Measurements from ENCODE around the gene KLF18. TPM values are rescaled to one million over a fixed set of nuclear protein-coding genes. Genes with fewer than 3 reads are reported as not detected.
"Not testable (repeated sequence)": the region's sequence is repeated elsewhere in the genome, so short reads cannot be mapped to it uniquely, and the experiment has no call there.

KLF18 gene
- total and polyA plus RNA-seq, 5 donors: not detected

DNA sequence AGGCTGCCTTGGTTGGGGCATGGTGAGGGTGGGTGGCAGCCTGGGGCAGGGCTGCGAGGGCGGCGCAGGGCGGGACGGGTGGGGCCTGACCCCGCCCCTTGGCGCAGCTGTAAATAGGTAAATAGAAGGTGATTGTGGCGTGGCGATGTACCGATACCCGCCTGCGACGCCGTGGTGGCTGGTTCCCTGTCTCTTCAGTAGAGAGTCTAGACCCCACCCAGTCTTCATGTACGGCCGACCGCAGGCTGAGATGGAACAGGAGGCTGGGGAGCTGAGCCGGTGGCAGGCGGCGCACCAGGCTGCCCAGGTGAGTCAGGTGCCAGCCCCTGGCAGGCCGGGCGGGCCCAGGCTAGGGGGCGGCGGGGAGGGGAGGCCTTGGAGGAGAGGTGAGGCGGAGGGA, 22.7 kb downstream of the KLF18 start, which contains the start of gene KLF17:
Gene KLF17, plus strand, starts transcription at position 140 of the 400 bp plus-strand sequence. Its CDS starts 87 bp downstream, at position 227.
- Histone ChIP-seq H3K4me1 (ENCODE audit: control insufficient read depth, insufficient read depth, low read length) (no peaks in the 10 kb centered on the region), H3K4me3 (ENCODE audit: low read length) (no peak within 1 kb of the TSS), H3K27me3 (ENCODE audit: control insufficient read depth, insufficient read depth) (no peaks in the 10 kb centered on the region), H3K27ac (ENCODE audit: low read length) (no peak within 1 kb of the TSS), H3K9me3 (ENCODE audit: control insufficient read depth, low read length) (no peaks in the 10 kb centered on the region)
- WGBS: 95% methylated on average over 25 of the region's 25 CpGs
- no peak for DNase-seq
- no peak for ATAC-seq
- intact Hi-C loops (cut with DNase I): no loop called here

GRCh38 chr1:44117272-44117671, 24.2 kb downstream of the KLF18 start:
- H3K9me3 ChIP-seq (ENCODE audit: control insufficient read depth, low read length); H3K4me1 ChIP-seq (ENCODE audit: control insufficient read depth, insufficient read depth, low read length); intact Hi-C loops (cut with DNase I); ATAC-seq; H3K27me3 ChIP-seq (ENCODE audit: control insufficient read depth, insufficient read depth); H3K4me3 ChIP-seq (ENCODE audit: low read length); H3K27ac ChIP-seq (ENCODE audit: low read length); DNase-seq: not testable (repeated sequence)
- 97% methylated on average over 10 of the region's 10 CpGs for WGBS

DNA sequence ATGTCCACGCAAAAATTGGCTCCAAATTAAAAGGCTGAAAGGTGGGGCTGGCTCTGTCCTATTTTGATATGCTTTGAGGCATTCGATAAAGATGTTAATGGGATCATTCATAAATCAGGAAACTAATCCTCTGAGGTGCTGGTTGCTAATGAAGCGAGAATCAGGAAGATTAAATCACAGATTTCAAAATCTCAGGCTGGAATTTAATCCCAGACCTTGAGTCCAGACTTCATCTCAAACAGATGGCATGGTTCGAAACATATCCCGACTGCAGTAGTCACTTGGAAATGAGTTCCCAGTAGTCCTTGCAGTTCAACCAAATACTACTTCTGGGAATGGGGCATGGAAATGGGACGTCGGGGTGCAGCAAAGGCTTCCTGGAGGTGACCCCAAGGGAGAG, 27.3 kb downstream of the KLF18 start:
- DNase-seq: no peak
- no peak overlapping the region for H3K27ac ChIP-seq (ENCODE audit: low read length)
- H3K27me3 ChIP-seq (ENCODE audit: control insufficient read depth, insufficient read depth): no peaks in the 10 kb centered on the region
- H3K4me3 ChIP-seq (ENCODE audit: low read length): no peak overlapping the region
- H3K9me3 ChIP-seq (ENCODE audit: control insufficient read depth, low read length): no peaks in the 10 kb centered on the region
- intact Hi-C loops (cut with DNase I): no loop called here
- whole genome bisulfite sequencing: 82% methylated on average over 7 of the region's 7 CpGs
- no peak for ATAC-seq
- H3K4me1 ChIP-seq (ENCODE audit: control insufficient read depth, insufficient read depth, low read length): no peaks in the 10 kb centered on the region

DNA sequence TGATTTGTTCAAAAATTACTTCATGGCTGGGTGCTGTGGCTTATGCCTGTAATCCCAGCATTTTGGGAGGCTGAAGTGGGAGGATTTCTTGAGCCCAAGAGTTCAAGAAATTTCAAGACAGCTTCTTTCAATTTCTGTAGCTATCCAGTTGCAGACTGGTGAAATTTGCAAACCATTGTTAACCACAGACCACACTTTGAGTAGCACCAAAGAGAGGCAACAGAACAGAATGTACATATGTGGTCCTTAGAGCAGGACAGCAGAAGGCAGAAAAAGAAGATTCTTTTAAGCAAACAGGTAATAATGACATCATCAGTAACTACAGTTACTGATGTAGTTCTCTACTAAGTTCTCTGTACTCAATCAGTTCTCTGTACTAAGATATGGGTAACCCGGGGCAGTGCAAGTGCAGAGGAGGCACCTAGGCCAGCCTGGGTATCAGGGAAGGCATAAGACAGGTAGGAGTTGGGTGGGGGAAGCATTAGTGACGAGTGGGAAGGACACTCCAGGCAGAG, 28.3 kb downstream of the KLF18 start:
- no peak for DNase-seq
- intact Hi-C loops (cut with DNase I): no loop called here
- H3K27me3 ChIP-seq (ENCODE audit: control insufficient read depth, insufficient read depth): no peaks in the 10 kb centered on the region
- WGBS: 63% methylated on average over 2 of the region's 2 CpGs
- H3K27ac ChIP-seq (ENCODE audit: low read length): no peak overlapping the region
- ATAC-seq: no peak
- H3K9me3 ChIP-seq (ENCODE audit: control insufficient read depth, low read length): no peaks in the 10 kb centered on the region
- no peaks in the 10 kb centered on the region for H3K4me1 ChIP-seq (ENCODE audit: control insufficient read depth, insufficient read depth, low read length)
- no peak overlapping the region for H3K4me3 ChIP-seq (ENCODE audit: low read length)

DNA sequence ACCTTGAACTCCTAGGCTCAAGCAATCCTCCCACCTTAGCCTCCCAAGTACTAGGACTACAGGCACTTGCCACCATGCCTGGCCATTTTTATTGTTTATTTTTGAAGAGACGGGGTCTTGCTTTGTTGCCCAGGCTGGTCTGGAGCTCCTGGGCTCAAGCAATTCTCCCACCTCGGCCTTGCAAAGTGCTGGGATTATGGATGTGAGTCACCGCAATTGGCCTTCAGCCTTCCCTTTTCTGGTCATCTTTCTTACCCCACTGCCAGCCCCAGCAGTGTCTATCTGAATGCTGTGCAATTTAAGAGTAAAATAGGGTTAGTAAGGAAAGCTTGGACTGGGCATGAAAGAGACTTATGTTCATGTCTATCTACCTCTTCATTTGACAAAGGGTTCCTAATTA, 28.9 kb downstream of the KLF18 start:
- Histone ChIP-seq H3K4me1 (ENCODE audit: control insufficient read depth, insufficient read depth, low read length) (no peaks in the 10 kb centered on the region), H3K4me3 (ENCODE audit: low read length) (no peak overlapping the region), H3K27ac (ENCODE audit: low read length) (no peak overlapping the region), H3K9me3 (ENCODE audit: control insufficient read depth, low read length) (no peaks in the 10 kb centered on the region), H3K27me3 (ENCODE audit: control insufficient read depth, insufficient read depth) (no peaks in the 10 kb centered on the region)
- DNase-seq: no peak
- 83% methylated on average over 3 of the region's 3 CpGs for WGBS
- intact Hi-C loops (cut with DNase I): no loop called here
- no peak for ATAC-seq

GRCh38 chr1:44111861-44112260, 29.6 kb downstream of the KLF18 start:
- no peaks in the 10 kb centered on the region for H3K9me3 ChIP-seq (ENCODE audit: control insufficient read depth, low read length)
- no peak overlapping the region for H3K27ac ChIP-seq (ENCODE audit: low read length)
- no peak overlapping the region for H3K4me3 ChIP-seq (ENCODE audit: low read length)
- ATAC-seq (no peak), DNase-seq (no peak)
- intact Hi-C loops (cut with DNase I): no loop called here
- no peaks in the 10 kb centered on the region for H3K27me3 ChIP-seq (ENCODE audit: control insufficient read depth, insufficient read depth)
- WGBS: 83% methylated on average over 4 of the region's 4 CpGs
- no peaks in the 10 kb centered on the region for H3K4me1 ChIP-seq (ENCODE audit: control insufficient read depth, insufficient read depth, low read length)

DNA sequence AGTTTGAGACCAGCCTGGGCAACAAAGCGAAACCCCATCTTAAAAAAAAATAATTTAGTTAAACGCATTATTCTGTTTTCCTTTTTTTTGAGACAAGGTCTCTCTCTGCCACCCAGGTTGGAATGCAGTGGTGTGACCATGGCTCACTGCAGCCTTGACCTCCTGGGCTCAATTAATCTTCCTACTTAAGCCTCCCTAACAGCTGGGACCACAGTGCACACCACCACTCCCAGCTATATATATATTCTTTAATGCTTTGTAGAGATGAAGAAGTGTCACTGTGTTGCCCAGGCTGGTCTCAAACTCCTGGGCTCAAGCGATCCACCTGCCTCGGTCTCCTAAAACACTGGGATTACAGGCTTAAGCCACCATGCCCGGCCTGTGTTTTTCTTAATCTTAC, 30.5 kb downstream of the KLF18 start:
- no peaks in the 10 kb centered on the region for H3K27me3 ChIP-seq (ENCODE audit: control insufficient read depth, insufficient read depth)
- DNase-seq (no peak), ATAC-seq (no peak)
- WGBS: 93% methylated on average over 5 of the region's 5 CpGs
- intact Hi-C loops (cut with DNase I): no loop called here
- no peak overlapping the region for H3K27ac ChIP-seq (ENCODE audit: low read length)
- no peak overlapping the region for H3K4me3 ChIP-seq (ENCODE audit: low read length)
- H3K4me1 ChIP-seq (ENCODE audit: control insufficient read depth, insufficient read depth, low read length): no peaks in the 10 kb centered on the region
- no peaks in the 10 kb centered on the region for H3K9me3 ChIP-seq (ENCODE audit: control insufficient read depth, low read length)

DNA sequence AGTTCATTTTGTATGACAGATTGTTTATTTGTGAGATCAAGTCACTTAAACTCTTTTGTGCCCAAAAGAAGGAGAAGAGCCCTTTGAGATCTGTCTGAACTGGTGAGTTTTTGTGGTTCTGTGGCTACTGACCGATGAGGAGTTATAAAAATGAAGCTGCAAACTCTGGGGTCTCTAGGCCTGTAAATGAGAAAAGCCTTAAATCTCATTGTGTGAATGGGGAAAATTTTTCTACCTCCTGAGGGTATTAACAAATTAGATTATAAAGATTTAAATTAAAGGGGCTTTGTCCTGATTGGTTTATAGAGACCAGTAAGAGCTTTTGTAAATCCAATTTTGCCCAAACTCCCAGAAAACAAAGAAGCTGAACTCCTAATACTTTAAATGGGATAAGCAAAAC, 32.5 kb downstream of the KLF18 start:
- no peak for DNase-seq
- H3K4me1 ChIP-seq (ENCODE audit: control insufficient read depth, insufficient read depth, low read length): no peaks in the 10 kb centered on the region
- no peak overlapping the region for H3K4me3 ChIP-seq (ENCODE audit: low read length)
- no peaks in the 10 kb centered on the region for H3K27me3 ChIP-seq (ENCODE audit: control insufficient read depth, insufficient read depth)
- H3K9me3 ChIP-seq (ENCODE audit: control insufficient read depth, low read length): no peaks in the 10 kb centered on the region
- intact Hi-C loops (cut with DNase I): no loop called here
- WGBS: 91% methylated on average over 1 of the region's 1 CpG
- no peak for ATAC-seq
- H3K27ac ChIP-seq (ENCODE audit: low read length): no peak overlapping the region

DNA sequence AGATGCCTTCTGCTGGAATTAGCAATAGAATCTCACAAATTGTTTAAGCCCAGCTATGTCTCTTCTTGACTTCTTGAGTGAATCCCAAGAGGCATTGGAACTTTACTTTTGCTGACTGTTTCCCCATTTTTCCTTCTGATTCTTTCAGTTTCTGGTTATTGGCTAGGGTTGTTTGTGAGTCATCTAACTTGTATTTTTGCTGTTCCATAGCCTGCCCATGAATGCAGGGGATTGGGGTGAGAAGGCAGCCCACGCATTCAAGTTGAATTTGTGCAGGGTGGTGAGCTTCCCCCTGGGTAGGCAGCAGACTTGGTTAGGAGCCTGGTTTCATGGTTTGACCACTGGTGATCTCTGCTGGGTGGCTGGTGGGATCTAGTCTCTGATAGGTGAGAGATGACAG, 33.2 kb downstream of the KLF18 start:
- no peak overlapping the region for H3K4me3 ChIP-seq (ENCODE audit: low read length)
- DNase-seq (no peak), ATAC-seq (no peak)
- 81% methylated on average over 1 of the region's 1 CpG for WGBS
- no peaks in the 10 kb centered on the region for H3K4me1 ChIP-seq (ENCODE audit: control insufficient read depth, insufficient read depth, low read length)
- no peaks in the 10 kb centered on the region for H3K9me3 ChIP-seq (ENCODE audit: control insufficient read depth, low read length)
- H3K27ac ChIP-seq (ENCODE audit: low read length): no peak overlapping the region
- intact Hi-C loops (cut with DNase I): no loop called here
- no peaks in the 10 kb centered on the region for H3K27me3 ChIP-seq (ENCODE audit: control insufficient read depth, insufficient read depth)

- no peak for ATAC-seq
- intact Hi-C loops (cut with DNase I): no loop called here
Observed at GRCh38 chr1:44105810-44106209, 35.6 kb downstream of the KLF18 start.

DNA sequence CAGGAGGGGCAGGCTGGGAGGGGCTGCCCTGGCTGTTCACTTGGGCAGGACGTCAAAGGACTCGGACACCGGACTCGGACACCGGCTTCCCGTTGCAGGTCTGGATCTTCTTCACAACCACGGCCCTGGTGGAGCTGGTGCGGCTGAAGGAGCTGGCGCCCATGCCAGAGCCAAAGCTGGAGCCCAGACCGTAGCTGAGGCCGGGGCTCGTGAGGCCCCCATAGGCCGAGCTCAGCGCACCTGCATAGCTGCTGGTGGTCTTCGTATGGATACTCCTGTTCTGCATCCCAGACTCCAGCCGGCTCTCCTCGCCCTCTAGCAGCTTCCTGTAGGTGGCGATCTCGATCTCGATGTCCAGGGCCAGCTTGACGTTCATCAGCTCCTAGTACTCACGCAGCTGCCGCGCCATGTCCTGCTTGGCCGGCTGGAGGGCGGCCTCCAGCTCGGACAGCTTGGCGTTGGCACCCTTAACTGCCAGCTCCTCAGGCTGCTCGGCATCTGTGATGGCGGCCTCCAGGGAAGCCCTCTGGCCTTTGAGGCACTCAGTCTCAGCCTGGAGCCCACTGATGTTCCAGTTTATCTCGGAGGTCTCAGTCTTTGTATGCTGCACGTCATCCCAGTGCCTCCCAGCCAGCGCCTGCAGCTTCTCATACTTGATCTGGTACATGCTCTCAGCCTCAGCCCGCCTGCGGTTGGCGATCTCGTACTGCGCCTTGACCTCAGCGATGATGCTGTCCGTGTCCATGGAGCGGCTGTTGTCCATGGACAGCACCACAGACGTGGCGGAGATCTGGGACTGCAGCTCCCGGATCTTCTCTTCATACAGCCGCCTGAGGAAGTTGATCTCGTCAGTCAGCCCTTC, 37.9 kb downstream of the KLF18 start:
- no peaks in the 10 kb centered on the region for H3K4me1 ChIP-seq (ENCODE audit: control insufficient read depth, insufficient read depth, low read length)
- no peaks in the 10 kb centered on the region for H3K9me3 ChIP-seq (ENCODE audit: control insufficient read depth, low read length)
- ATAC-seq: no peak
- no peak overlapping the region for H3K27ac ChIP-seq (ENCODE audit: low read length)
- WGBS: 61% methylated on average over 46 of the region's 46 CpGs
- H3K27me3 ChIP-seq (ENCODE audit: control insufficient read depth, insufficient read depth): no peaks in the 10 kb centered on the region
- DNase-seq: no peak
- no peak overlapping the region for H3K4me3 ChIP-seq (ENCODE audit: low read length)
- intact Hi-C loops (cut with DNase I): no loop called here

More at GRCh38 chr1:44105810-44106209, 35.6 kb downstream of the KLF18 start:
- no peak for DNase-seq
- no peaks in the 10 kb centered on the region for H3K4me1 ChIP-seq (ENCODE audit: control insufficient read depth, insufficient read depth, low read length)
- H3K9me3 ChIP-seq (ENCODE audit: control insufficient read depth, low read length): no peaks in the 10 kb centered on the region
- no peaks in the 10 kb centered on the region for H3K27me3 ChIP-seq (ENCODE audit: control insufficient read depth, insufficient read depth)
- H3K27ac ChIP-seq (ENCODE audit: low read length): no peak overlapping the region
- 74% methylated on average over 3 of the region's 3 CpGs for WGBS
- H3K4me3 ChIP-seq (ENCODE audit: low read length): no peak overlapping the region

Data from right cardiac atrium (tissue), 5 donors.